AG04449 (cell line): ENCODE measurements around the gene ATP6V1F.

Experiments used
- CTCF ChIA-PET: fragments of 350-600 bp; formaldehyde crosslinking; extraction: SDS; loops from one replicate; lab custom pipeline; 2021; ENCODE audit warnings: antibody characterized with exemption; lab: Yijun Ruan, JAX
- POLR2A ChIA-PET: fragments of 400-600, 350-600 bp; formaldehyde crosslinking; extraction: SDS; loops from one replicate; lab custom pipeline; 2020; ENCODE audit warnings: antibody characterized with exemption, inconsistent platforms; lab: Yijun Ruan, JAX
- DNase-seq: peaks from one replicate; pipeline ENCODE4 v3.0.0-alpha.2; 2010; ENCODE audit warnings: low read depth, low spot score
- H3K4me3 ChIP-seq: 2 replicates; pipeline ENCODE4 v1.5.1; 2011; ENCODE audit warnings: low read depth, mild to moderate bottlenecking, control low read depth, low read length
- CTCF ChIP-seq: IDR thresholded peaks from one replicate; pipeline ENCODE4 v1.5.1; 2011; ENCODE audit warnings: mild to moderate bottlenecking, moderate library complexity, low read length, control low read depth, inconsistent platforms; ENCODE audit not compliant: insufficient read depth; ENCODE audit errors: missing control alignments

ATP6V1F gene

DNA sequence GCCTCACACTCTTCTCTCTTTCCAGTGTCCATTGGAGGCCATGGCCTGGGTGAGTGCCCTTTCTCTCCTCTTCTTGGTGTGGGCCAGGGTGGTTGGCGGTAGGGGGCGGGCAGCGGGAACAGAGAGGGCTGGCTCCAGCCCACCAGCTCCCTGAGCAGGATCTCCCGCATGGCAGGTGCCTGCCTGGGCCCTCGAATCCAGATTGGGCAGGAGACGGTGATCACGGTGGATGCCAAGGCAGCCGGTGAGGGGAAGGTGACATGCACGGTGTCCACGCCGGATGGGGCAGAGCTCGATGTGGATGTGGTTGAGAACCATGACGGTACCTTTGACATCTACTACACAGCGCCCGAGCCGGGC, 13.5 kb upstream of the ATP6V1F start:
- ChIA-PET CTCF (interaction anchor here (1.1 kb wide), 1 partner anchor 14 kb away, joined by 4 read pairs; the partner anchor contains the start of gene ATP6V1F), POLR2A (no interaction called here)
- DNase-seq: no peak
- H3K4me3 ChIP-seq: no peak overlapping the region
- no peak for TF ChIP-seq CTCF

- no peak for TF ChIP-seq CTCF
- POLR2A ChIA-PET: interaction anchor here (1.3 kb wide), 1 partner anchor 10 kb away, joined by 3 read pairs; no protein-coding TSS in a partner anchor
Observed at GRCh38 chr7:128849804-128850490, 12.7 kb upstream of the ATP6V1F start.

GRCh38 chr7:128852537-128853254, 10.0 kb upstream of the ATP6V1F start:
- CTCF ChIA-PET: no interaction called here
- DNase-seq: no peak
- no peak for TF ChIP-seq CTCF
- POLR2A ChIA-PET: no interaction called here
- H3K4me3 ChIP-seq: no peak overlapping the region

More at GRCh38 chr7:128849804-128850490, 12.7 kb upstream of the ATP6V1F start:
- no peak for DNase-seq
- CTCF ChIA-PET: interaction anchor here (0.7 to 1.4 kb wide), 7 partner anchors 8 to 241 kb away, joined by 3 to 8 read pairs (median 3); partner anchors contain the start of gene ATP6V1F
- H3K4me3 ChIP-seq: no peak overlapping the region

DNA sequence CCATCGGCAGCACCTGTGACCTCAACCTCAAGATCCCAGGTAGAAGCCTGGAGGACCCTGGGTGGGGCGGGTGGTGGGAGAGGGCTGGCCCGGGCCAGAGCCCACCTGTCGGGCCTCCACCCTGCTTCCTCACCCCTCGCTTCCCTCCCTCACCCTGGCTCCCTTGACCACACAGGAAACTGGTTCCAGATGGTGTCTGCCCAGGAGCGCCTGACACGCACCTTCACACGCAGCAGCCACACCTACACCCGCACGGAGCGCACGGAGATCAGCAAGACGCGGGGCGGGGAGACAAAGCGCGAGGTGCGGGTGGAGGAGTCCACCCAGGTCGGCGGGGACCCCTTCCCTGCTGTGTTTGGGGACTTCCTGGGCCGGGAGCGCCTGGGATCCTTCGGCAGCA, 8.9 kb upstream of the ATP6V1F start:
- no peak for DNase-seq
- CTCF ChIA-PET: no interaction called here
- no peak overlapping the region for H3K4me3 ChIP-seq
- TF ChIP-seq CTCF: no peak
- POLR2A ChIA-PET: no interaction called here

DNA sequence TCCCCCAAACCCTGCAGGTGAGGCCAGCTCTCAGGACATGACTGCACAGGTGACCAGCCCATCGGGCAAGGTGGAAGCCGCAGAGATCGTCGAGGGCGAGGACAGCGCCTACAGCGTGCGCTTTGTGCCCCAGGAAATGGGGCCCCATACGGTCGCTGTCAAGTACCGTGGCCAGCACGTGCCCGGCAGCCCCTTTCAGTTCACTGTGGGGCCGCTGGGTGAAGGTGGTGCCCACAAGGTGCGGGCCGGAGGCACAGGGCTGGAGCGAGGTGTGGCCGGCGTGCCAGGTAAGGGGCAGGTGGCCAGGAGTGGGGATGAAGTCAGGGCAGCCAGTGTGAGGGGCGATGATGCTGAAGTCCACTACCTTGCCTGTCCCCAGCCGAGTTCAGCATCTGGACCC, 8.3 kb upstream of the ATP6V1F start:
- CTCF ChIA-PET: no interaction called here
- no peak overlapping the region for H3K4me3 ChIP-seq
- POLR2A ChIA-PET: no interaction called here
- DNase-seq: no peak
- TF ChIP-seq CTCF: no peak

DNA sequence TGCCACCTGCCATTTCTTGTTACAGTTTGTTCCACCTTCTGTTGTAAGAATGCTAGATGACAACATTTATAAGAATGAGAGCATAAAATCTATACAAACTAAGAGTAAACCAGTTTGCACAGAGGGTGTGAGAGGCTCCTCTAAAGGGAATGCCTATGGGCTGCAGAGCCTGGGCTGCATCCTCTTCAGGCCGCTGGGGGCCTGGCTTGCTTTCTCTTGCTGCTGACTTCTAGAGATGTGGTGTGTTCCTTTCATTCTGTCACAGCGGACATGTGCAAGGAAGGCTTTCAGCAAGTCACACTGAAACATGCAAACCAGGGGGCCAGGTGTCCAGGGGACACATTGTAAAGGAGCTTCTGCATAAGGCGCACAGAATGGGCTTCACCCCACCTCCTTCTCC, 7.1 kb upstream of the ATP6V1F start:
- no peak for DNase-seq
- H3K4me3 ChIP-seq: no peak overlapping the region
- ChIA-PET CTCF (interaction anchor here (1.0 to 1.9 kb wide), 2 partner anchors 9 to 12 kb away, joined by 3 to 16 read pairs; no protein-coding TSS in a partner anchor), POLR2A (no interaction called here)
- no peak for TF ChIP-seq CTCF
